Suprapubic skin (tissue), 4 donors: ENCODE results near the gene NPR1.

ENCODE experiments used
- EP300 ChIP-seq: sonication (generic); formaldehyde crosslinking; IDR thresholded peaks from one replicate; pipeline ENCODE4 v1.6.1; 2017; ENCODE audit warnings: antibody characterized with exemption
- POLR2A ChIP-seq, 2 donors: fragments of 450-650 bp; IDR thresholded peaks; one replicate each; pipeline ENCODE4 v1.6.1; 2017; ENCODE audit warnings: antibody characterized with exemption in 2 of 2, mild to moderate bottlenecking in 2 of 2, moderate library complexity in 2 of 2
- POLR2AphosphoS5 ChIP-seq, 3 donors: sonication (generic); formaldehyde crosslinking; IDR thresholded peaks; one replicate each; pipeline ENCODE4 v1.6.1; 2017; ENCODE audit warnings: antibody characterized with exemption in 3 of 3
- TF ChIP-seq, protein P1 (sequence below), 2 donors: fragments of 200-600 bp in 1 of 2; fragments of 450-650 bp in 1 of 2; sonication (generic) in 1 of 2; IDR thresholded peaks; one replicate each; pipeline ENCODE4 v1.5.1; 2016 to 2019; ENCODE audit warnings: antibody characterized with exemption in 2 of 2, mild to moderate bottlenecking in 1 of 2, moderate library complexity in 1 of 2

- TF ChIP-seq, protein P1, sequence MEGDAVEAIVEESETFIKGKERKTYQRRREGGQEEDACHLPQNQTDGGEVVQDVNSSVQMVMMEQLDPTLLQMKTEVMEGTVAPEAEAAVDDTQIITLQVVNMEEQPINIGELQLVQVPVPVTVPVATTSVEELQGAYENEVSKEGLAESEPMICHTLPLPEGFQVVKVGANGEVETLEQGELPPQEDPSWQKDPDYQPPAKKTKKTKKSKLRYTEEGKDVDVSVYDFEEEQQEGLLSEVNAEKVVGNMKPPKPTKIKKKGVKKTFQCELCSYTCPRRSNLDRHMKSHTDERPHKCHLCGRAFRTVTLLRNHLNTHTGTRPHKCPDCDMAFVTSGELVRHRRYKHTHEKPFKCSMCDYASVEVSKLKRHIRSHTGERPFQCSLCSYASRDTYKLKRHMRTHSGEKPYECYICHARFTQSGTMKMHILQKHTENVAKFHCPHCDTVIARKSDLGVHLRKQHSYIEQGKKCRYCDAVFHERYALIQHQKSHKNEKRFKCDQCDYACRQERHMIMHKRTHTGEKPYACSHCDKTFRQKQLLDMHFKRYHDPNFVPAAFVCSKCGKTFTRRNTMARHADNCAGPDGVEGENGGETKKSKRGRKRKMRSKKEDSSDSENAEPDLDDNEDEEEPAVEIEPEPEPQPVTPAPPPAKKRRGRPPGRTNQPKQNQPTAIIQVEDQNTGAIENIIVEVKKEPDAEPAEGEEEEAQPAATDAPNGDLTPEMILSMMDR (IDR thresholded peaks at IDR 0.05): no peak
- TF ChIP-seq POLR2AphosphoS5 (IDR thresholded peaks at IDR 0.05): peak; percentile 59 to 91 (median 86)
- TF ChIP-seq POLR2A (IDR thresholded peaks at IDR 0.05): peak; percentile 73 to 77
- no peak for TF ChIP-seq EP300
These were observed 44.5 kb upstream of the NPR1 start, which contains the start of gene CHTOP for GRCh38 chr1:153633754-153634665.
